Testis (tissue), 2 donors: ENCODE measurements around the gene ABCC3.

ENCODE experiments used
- CTCF ChIP-seq, 3 experiments: fragments of 450-650 bp in 2 of 3; fragments of 200-600 bp in 1 of 3; sonication (generic) in 1 of 3; IDR thresholded peaks; one replicate each; pipeline ENCODE4 v1.5.1; 2016 to 2019; ENCODE audit warnings: antibody characterized with exemption in 3 of 3, mild to moderate bottlenecking in 2 of 3, moderate library complexity in 1 of 3
- POLR2A ChIP-seq: fragments of 450-650 bp; IDR thresholded peaks from one replicate; pipeline ENCODE4 v1.6.1; 2017; ENCODE audit warnings: antibody characterized with exemption, mild to moderate bottlenecking, moderate library complexity

GRCh38 chr17:50660042-50660886 lies 25.6 kb downstream of the ABCC3 start:
- TF ChIP-seq CTCF (IDR thresholded peaks at IDR 0.05), result no peak
- TF ChIP-seq POLR2A, result no peak
